ENCODE measurements around the gene ZBTB40. TPM values are rescaled to one million over a fixed set of nuclear protein-coding genes. Genes with fewer than 3 reads are reported as not detected.

Gene ZBTB40
- total RNA-seq, 1 experiment from 2014 or later = 16.3 TPM

DNA sequence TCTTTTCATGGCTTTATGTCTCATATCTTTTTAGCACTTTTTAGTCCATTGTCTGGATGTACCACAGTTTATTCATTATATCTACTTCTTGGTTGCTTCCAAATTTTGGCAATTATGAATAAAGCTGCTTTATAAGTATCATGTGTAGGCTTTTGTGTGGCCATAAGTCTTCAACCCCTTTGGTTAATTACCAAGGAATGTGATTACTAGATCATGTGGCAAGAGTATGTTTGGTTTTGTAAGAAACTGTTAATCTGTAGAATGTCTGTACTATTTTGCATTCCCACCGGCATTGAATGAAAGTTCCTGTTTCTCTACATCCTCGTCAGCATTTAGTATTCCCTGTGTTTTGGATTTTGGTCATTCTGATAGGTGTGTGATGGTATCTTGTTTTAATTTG is 31.5 kb downstream of the ZBTB40 start:
- H3K36me3 Mint-ChIP-seq (ENCODE audit: insufficient read depth in 1 of 3, low read depth in 3 of 3) = peaks cover 3 to 18% (median 4%) of the 10 kb centered on the region in 3 experiments
- no peak overlapping the region for H3K18ac ChIP-seq (ENCODE audit: insufficient read length, low read depth, low read length)
- H4K5ac ChIP-seq (ENCODE audit: insufficient read length, low read depth, low read length) = no peak overlapping the region
- no peak overlapping the region for H3K27ac Mint-ChIP-seq
- H3T11ph ChIP-seq (ENCODE audit: low read length) = no peak overlapping the region
- no peak for TF ChIP-seq CTCF (conservative IDR thresholded peaks at IDR 0.05)
- no peak overlapping the region for H2BK12ac ChIP-seq (ENCODE audit: insufficient read length, low read depth, low read length)
- no peak overlapping the region for H3K14ac ChIP-seq (ENCODE audit: insufficient read depth, low read length)
- no peaks in the 10 kb centered on the region for H3K79me2 ChIP-seq (ENCODE audit: insufficient read depth, low read length)
- H3K9ac ChIP-seq (ENCODE audit: extremely low read depth, insufficient read length, low read length) = no peak overlapping the region
- H3K4me1 ChIP-seq (ENCODE audit: insufficient read depth, low read length) = 0 out of 2 replicates have a peak, but pooled peaks cover 3% of the 10 kb centered on the region
- peaks cover 4% of the 10 kb centered on the region for H3K79me1 ChIP-seq (ENCODE audit: insufficient read depth, low read depth, low read length, poor library complexity, severe bottlenecking)
- no peak overlapping the region for H3K4ac ChIP-seq (ENCODE audit: low read depth, low read length)
- peaks cover 3 to 4% of the 10 kb centered on the region in 2 experiments; a peak in 2 of 4 replicates for H3K4me1 Mint-ChIP-seq
- no peak for DNase-seq
- no peak overlapping the region for H2BK120ac ChIP-seq (ENCODE audit: low read depth, low read length, poor library complexity, severe bottlenecking)
- H2BK15ac ChIP-seq (ENCODE audit: low read depth, low read length) = no peak overlapping the region
- no peak overlapping the region for H4K91ac ChIP-seq (ENCODE audit: insufficient read length, low read depth, low read length)
- no peak overlapping the region for H2BK5ac ChIP-seq (ENCODE audit: insufficient read length, low read length)
- H3K23me2 ChIP-seq (ENCODE audit: insufficient read length, low read depth, low read length, poor library complexity, severe bottlenecking) = no peaks in the 10 kb centered on the region
- no peak overlapping the region for H3K56ac ChIP-seq (ENCODE audit: insufficient read length, low read depth, low read length)
- H3K9me3 ChIP-seq (ENCODE audit: control insufficient read depth, low read depth, low read length) = no peaks in the 10 kb centered on the region
- no peak overlapping the region for H3K23ac ChIP-seq (ENCODE audit: insufficient read length, low read depth, low read length)
- no CpG with 5 or more reads among the region's 2 CpGs for WGBS (ENCODE audit: extremely low coverage, insufficient read length, low lambda C conversion rate)
- no peak overlapping the region for H2BK20ac ChIP-seq (ENCODE audit: low read depth, low read length, poor library complexity, severe bottlenecking)
- no peaks in the 10 kb centered on the region for H4K20me1 ChIP-seq (ENCODE audit: control insufficient read depth, insufficient read depth, insufficient read length)
- H3K27me3 Mint-ChIP-seq (ENCODE audit: low read depth) = no peaks in the 10 kb centered on the region
- no peak overlapping the region for H3K4me2 ChIP-seq (ENCODE audit: insufficient read depth, insufficient read length, low read length)
- H3K27me3 ChIP-seq (ENCODE audit: insufficient read depth, low read length) = no peaks in the 10 kb centered on the region
- no peak overlapping the region for H3K27ac ChIP-seq (ENCODE audit: insufficient read length, low read depth, low read length)
- no peak overlapping the region for H3K4me3 Mint-ChIP-seq
- no peak overlapping the region for H4K8ac ChIP-seq (replicated peaks; ENCODE audit: insufficient read length, low read depth, low read length)
- H2AK5ac ChIP-seq (ENCODE audit: insufficient read length, low read length) = no peak overlapping the region
- H2AFZ ChIP-seq (ENCODE audit: low read length) = no peak overlapping the region
- H3K9me3 Mint-ChIP-seq = peaks cover 9 to 10% of the 10 kb centered on the region in 2 experiments; a peak in 4 of 5 replicates
